Body of pancreas (tissue), 4 donors: ENCODE results near the gene URB2.

ENCODE experiments used
- POLR2A ChIP-seq, 3 donors: fragments of 450-650 bp; IDR thresholded peaks; one replicate each; pipeline ENCODE4 v1.6.1; 2016; ENCODE audit warnings: antibody characterized with exemption in 3 of 3, mild to moderate bottlenecking in 2 of 3
- TF ChIP-seq, protein P1 (sequence below), 7 experiments: fragments of 450-650 bp in 4 of 7; fragments of 200-600 bp in 3 of 7; sonication (generic) in 3 of 7; IDR thresholded peaks; one replicate each; pipeline ENCODE4 v1.5.1; 2016 to 2019; ENCODE audit warnings: antibody characterized with exemption in 7 of 7

DNA sequence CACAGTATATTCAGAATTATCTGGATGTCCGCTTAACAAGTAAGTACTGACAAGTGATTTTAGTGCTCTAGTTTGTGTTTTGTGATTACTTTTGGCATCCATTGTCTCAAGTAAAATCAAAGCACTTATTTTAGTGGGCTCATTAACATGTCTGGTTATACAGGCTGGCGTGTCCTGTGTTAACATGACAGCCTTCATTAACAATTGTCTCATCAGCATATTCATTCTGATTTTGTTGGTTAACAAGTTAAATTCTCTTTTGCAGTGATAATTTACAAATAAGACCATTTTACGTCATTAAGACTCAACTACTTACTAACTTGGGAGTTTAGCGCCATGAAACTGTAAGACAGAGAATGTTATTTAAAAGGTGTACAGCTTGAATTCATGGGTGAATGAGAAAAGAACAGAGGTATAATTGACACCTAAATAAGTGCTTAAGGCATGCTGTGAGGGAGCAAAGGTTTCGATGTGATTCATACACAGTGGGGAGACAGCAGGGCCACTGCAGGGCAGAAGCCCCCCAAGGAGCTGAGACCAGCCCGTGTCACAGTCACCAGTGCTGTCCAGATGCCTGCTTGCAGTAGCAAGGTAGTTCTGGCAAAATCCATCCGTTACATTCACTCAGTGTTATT, 22.6 kb upstream of the URB2 start:
- no peak for TF ChIP-seq POLR2A (IDR thresholded peaks at IDR 0.05)
- TF ChIP-seq, protein P1, sequence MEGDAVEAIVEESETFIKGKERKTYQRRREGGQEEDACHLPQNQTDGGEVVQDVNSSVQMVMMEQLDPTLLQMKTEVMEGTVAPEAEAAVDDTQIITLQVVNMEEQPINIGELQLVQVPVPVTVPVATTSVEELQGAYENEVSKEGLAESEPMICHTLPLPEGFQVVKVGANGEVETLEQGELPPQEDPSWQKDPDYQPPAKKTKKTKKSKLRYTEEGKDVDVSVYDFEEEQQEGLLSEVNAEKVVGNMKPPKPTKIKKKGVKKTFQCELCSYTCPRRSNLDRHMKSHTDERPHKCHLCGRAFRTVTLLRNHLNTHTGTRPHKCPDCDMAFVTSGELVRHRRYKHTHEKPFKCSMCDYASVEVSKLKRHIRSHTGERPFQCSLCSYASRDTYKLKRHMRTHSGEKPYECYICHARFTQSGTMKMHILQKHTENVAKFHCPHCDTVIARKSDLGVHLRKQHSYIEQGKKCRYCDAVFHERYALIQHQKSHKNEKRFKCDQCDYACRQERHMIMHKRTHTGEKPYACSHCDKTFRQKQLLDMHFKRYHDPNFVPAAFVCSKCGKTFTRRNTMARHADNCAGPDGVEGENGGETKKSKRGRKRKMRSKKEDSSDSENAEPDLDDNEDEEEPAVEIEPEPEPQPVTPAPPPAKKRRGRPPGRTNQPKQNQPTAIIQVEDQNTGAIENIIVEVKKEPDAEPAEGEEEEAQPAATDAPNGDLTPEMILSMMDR (IDR thresholded peaks at IDR 0.05), result no peak
